NCI-H2227 (cell line): Measurements from ENCODE around the gene SYNDIG1.

Experiments used
- DNase-seq: peaks from one replicate; lab custom pipeline; 2025; ENCODE audit not compliant: unreplicated experiment; lab: John Stamatoyannopoulos, UW

The SYNDIG1 gene

DNA sequence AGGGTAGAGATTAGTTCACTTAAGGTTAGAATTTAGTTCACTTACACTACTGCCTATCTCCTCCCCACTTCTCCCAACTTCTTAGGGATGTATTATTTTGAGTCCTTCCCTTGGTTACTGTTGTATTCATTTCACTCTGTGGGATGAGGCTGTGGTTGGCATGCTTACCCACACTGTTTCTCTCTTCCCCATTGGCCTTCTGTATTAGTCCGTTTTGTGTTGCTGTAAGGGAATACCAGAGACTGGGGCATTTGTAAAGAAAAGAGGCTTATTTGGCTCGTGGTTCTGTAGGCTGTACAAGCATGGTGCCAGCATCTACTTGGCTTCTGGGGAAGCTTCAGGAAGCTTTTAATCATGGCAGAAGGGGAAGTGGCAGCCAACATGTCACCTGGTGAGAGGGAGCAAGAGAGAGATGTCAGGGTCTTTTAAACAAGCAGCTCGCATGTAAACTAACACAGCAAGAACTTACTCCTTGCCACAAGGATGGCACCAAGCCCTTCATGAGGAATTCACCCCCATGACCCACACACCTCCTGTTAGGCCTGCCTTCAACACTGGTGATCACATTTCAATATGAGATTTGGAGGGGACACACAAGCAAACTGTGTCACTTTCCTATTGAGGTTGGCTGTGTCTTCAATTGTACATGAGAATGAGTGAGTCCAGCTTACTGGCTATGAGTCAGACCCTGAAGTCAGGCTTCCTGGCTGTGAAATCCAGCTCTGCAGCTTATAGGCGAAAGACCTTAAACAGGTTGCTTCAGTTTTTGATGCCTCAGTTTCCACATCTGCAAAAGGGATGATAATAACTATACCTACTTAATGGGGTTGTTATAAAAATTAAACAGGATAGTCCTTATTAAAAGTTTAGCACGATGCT, 53.3 kb downstream of the SYNDIG1 start:
- no peak for DNase-seq

DNA sequence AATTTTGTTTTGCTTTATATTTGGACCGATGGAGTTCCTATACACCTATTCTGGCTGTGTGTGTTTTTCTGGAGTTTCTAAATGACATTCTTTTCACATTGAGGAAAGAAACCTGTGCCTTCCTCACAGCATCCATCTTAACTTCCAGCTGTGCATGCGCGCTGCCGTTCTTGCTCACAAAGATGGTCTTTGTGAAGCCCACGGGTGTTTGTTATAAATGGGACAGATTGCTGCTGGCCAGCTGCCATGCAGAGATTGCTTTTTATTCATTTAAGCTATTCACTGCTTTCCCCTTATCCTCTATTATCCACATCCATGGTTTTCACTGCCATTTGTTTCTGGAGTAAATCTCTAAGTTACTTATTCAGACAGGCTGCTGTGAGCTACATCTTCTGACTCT, 54.2 kb downstream of the SYNDIG1 start:
- no peak for DNase-seq

DNA sequence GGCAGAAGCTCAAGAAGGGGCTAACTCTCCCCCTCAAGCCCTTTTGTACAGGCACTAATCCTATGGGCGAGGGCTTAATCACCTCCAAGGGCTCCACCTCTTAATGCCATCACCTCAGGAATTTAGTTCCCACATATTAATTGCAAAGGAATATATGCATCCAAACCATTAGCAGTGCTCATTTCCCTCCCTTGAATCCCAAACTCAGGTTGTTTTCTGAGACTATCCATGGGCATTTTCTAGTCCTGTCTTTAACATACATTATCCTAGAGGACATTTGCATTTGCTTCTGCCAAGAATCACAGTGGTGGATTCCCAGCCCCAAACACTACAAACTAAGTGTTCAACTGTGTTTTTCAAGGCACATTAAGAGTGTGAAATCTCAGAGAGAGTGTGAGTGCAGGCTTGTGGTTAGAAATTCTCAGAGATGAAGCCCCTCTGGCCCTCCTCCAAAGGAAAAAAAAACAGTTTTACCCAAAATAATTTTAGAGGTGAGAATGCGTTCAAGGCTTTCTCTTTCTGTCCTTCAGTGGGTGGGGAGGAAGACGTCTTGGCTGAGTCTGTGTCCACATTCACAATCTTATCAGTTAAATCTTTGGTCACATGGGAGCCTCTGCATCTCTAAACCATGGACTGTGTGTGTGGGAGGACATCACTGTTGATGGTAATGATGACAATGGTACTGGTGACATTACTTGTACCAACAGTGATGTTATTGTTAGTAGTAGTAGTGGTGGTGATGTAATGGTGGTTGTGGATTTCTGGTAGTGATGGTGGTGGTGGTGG, 59.3 kb downstream of the SYNDIG1 start:
- no peak for DNase-seq

DNA sequence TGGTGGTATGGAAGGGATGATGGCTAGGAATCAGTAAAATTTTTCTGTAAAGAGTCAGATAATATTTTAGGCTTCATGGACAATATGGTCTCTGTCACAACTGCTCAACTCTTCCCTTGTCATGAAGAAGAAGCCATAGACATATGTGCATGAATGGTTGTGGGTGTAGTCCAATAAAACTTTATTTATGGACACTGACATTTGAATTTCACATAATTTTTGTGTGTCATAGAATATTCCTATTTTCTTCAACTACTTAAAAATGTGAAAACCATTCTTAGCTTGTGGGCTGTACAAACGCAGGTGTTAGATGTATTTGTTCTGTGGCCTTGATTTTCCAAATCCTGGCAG, 59.9 kb downstream of the SYNDIG1 start:
- no peak for DNase-seq

DNA sequence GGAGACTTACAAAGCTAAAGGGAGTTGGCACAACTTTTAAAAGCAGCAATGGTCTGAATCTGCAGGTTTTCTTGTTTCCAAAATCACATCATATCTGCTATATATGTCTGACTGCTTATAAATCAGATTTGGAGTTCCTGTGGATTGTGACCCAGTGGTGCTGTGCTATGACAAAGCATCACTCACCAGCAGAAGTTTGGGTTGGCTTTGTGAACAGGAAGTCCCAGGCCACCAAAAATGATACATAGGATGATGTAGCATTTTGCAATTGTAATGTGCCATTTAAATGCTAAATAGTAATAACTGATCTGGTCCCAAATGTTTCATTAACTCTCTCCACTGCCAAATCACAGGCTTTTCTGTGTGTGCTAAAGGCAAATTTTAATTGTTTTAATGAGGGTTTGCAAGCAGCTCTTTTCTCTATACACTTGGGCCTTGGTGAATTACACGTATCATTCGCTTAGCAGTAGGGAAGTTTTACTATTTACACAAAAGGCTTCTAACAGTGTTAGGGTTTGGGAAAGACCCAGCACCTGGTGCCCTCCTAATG, 60.8 kb downstream of the SYNDIG1 start:
- DNase-seq = no peak

DNA sequence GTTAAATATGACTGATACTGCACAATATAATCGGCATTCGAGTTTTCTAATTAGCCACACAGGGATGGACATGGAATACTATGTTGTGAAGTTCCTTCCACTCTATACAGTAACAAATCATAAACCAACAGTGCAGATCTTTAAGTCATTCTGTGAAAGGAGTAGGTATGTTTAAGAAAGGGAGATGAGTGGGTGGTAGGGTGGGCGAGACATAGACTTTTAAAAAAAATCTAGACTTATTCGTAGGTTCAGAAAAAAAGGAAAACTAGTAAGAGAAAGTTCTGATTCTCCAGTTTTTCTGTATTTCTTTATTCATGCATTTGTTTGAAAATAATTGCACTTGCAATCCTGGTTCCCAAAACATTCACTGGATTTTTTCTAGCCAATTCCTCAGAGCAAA, 61.8 kb downstream of the SYNDIG1 start:
- no peak for DNase-seq

DNA sequence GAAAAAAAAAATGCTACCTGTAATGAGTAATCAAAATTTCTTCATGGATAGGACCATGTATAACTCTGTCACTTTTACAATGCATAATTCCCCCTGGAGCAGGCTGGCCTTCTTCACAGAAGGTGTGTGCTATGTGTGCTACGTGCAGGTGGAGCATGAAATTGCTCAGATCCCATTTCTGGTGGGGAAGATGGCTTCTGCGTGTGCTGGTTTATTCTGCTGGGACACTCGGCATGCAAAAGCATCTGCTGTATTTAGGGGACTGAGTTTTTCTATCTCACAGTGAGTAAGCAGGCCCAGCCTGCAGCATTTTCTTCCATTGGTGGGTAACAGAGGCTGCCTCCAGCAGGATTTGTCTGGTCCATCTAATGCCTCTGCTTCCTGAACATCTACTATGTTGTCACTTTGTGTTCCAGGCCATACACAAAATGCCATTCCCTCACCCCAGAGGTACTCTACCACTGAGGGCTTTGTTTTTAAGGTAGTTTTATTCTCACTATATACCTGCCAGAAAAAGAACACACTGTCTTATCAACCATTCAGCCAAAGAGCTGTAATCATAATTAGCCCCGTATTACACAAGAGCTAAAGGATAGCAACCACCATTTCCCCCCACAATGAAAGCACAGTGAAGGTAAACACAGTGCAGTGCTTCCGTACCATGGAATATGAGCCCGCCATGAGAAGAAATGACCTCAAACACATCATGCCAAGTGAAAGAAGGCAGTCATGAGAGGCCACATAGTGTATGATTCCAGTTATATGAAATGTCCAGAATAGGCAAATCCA, 62.4 kb downstream of the SYNDIG1 start:
- DNase-seq = no peak

DNA sequence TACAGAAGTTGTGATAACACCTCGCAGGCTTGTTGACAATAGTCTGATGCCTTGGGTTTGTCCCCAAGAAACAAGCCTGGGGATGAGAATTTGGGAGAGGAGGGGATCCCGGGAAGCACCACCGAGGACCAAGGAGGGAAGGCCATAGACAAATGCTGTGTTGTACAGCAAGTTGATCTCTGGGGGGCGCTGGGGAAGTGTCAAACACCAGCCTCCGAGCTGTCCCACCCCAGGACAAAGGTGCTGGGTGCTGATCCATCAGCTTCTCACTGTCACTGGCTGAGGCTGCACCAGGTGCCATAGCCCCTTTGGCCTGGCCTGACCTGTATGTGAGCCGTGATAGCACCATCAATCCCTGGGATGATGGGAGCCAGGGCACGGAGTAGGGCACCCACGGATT, 64.0 kb downstream of the SYNDIG1 start:
- DNase-seq = no peak

DNA sequence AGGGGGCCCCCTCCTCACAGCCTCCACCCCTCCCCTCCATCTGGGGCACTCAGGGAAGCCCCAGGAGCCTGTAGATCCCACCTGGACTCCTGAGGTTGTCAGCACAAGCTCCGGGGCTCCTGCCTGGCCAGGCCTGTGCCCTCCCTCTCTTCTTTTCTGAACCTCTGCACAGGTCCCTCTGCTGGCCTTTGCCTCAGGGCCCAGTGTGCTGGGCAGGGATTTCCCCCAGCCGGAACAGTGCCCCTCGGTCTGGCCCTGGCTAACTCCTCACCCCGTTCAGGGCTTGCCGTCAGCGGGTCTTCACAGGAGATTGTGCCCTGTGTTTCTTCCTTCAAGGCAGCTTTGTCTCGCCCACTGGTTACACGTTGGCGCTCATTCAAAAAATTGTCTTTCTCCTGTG, 64.9 kb downstream of the SYNDIG1 start:
- no peak for DNase-seq

DNA sequence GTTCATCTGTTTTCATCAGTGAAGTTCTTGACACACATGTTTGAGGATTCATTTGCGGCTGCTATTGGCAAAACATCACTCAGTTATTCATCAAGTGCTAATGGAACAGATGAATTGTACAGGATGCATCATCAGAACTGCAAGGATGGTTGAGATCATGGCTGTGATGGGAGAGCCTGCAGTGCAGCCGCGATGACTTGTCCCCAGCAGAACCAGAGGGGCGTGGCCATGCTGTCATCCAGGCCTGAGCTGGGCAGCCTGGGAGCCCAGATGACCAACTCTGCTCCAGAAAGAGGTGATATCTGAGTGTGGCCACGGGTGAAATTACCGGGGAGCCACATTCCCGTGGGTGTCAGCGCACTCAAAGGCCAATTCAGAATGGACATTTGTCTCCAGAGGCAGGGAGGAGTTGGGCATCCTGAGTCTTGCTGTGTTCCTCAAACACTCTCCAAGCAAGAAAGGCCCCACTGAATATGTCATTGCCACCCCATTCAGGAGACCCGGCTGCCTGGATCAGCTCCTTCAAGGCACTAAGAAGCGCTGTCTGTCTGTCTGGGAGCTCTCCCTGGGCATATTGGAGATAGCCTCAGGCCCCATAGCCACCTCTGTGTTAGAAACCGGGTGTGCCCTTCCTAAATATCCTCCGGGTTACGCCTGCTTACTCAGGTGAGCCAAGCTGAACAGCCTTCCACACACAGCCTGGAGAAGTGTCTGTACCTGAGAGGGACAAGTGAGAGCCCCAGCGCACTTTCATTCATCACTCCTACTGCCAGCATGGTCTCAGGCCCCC, 66.7 kb downstream of the SYNDIG1 start:
- DNase-seq = no peak

DNA sequence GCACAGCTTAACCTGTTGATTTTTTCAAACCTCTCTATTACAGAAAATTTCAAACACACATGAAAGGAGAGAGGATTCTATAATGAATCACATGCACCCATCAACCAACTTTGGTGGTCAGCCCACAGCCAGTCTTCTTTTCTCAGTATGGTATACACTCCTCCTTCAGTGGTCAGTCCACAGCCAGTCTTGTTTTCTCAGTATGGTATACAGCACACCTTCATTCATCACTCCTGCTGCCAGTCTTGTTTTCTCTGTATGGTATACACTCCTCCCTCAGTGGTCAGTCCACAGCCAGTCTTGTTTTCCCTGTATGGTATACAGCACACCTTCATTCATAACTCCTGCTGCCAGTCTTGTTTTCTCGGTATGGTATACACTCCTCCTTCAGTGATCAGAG, 67.8 kb downstream of the SYNDIG1 start:
- no peak for DNase-seq

DNA sequence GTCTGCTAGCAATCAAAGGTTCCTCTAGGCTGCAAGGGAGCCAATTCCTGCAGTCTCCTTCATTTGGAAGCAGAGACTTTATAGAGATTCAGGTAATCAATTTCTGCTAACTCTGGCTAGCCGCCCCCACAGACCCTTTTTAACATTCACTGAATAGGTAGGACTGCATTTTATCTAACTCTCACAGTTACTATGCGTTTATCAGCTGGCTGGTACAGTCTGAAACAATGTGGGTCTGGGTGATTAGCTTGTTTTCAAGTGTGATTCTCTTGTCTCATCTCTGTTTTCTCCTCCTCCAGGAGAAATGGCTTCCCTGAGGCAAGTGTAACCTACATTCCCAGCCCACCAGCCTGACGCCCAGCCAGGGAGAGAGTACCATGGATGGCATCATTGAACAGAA, 73.3 kb downstream of the SYNDIG1 start:
- no peak for DNase-seq

DNA sequence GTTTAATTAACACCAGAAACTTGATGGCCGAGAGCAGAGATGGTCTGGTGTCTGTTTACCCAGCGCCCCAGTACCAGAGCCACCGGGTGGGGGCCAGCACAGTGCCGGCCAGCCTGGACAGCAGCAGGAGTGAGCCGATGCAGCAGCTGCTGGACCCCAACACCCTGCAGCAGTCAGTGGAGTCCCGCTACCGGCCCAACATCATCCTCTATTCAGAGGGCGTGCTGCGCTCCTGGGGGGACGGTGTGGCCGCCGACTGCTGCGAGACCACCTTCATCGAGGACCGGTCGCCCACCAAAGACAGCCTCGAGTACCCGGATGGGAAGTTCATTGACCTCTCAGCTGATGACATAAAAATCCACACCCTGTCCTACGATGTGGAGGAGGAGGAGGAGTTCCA, 73.7 kb downstream of the SYNDIG1 start:
- DNase-seq = no peak

DNA sequence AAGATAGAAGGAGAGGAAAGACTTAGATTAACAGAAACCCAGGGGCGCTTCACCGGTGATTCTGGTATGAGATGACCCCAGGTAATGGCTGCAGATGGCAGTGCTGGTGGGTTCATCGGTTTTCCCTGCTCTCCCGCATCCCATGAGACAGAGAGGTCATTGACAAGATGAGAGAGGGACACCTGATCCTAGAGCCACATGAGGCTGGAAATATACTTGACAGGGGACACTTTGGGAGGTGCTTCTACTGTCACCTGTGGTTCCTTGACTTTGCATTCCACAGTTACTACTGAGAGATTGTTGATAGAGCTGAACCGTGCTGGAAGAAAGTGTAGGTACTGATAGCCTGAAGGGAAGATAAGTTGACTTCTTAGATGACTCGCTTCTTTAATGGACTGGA, 74.3 kb downstream of the SYNDIG1 start:
- DNase-seq = no peak

DNA sequence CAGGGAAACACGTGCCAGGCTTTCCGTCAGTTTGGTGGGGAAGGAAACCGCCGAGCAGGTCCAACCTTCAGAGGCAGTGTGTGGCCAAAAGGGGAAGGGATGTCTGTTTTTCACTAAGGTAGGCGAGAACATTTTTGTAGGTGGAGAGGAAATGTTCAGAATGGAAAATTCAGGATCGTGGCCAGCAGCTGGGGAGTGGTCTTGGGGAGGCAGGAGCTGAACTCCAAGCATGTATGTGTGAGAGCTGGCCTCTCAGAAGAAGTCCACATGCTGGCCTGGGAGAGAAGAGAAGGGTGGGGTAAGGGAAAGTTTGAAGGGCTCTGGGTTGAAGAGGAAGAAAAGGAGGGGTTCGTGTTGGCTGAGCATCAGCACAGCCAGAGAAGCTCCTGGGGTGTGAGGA, 74.9 kb downstream of the SYNDIG1 start:
- no peak for DNase-seq

DNA sequence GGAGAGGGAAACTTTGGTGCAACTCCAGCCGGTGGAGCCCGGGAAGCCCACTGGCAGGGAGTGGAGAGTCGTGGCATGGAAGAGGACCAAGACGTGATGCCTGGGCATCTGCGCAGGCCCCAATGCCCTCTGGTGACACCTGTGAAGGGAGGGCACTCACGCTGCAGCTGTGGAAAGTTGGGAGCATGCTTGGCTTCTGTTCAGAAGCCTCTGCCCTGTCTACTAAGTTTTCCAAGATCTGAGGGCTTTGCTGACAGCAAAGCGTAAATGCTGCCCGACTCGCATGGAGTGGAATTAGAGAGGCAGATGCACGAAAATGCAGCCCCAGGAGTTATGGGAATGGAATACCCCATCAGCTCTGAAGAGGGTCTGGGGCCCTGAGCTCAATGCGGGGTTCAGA, 75.7 kb downstream of the SYNDIG1 start:
- no peak for DNase-seq

DNA sequence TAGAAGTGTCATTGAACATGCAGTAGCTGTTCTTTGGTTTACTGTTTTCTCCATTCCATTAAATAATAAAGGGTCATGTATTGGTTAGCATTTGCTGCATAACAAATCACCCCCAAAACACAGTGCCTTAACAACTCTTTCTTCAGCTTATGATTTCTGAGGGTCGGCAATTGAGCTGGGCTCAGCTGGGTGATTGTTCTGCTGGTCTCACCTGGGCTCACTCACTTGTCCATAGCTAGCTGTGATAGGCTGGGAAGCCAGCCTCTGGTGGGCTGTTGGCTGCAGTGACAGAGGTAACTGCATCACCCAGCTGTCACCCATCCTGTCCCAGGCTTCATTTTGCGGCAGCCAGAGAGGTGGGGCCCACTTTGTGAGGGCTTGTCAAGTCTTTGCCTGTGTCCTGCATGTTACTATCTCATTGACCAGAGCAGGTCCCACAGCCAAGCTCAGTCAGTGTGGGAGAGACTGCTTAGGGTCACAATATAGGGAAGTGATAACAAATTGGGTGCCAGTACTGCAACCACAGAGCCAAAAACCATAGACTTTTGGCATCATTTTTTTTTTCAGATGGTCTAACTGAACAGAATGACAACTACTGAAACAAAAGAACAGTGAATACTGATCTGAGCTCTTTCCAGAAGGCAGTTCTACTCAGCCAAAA, 76.9 kb downstream of the SYNDIG1 start:
- no peak for DNase-seq

DNA sequence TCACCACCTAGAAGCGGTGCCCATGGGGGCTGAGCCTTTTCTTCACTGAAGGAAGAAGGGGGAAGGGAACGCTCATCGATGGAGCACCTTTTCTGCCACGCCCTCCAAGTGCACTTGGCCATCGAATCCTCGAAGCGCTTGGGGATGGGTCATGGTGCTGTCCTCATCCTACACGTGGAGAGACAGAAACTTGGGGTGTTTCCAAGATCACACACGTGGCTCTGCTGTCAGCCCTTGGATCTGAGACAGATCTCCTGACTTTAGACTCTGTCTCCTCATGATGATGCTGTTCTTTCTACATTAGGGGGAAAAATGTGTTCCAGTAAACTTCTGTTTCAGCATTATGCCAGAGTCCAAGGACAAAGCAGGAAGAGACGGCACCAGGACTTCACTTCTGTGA, 78.5 kb downstream of the SYNDIG1 start:
- no peak for DNase-seq

DNA sequence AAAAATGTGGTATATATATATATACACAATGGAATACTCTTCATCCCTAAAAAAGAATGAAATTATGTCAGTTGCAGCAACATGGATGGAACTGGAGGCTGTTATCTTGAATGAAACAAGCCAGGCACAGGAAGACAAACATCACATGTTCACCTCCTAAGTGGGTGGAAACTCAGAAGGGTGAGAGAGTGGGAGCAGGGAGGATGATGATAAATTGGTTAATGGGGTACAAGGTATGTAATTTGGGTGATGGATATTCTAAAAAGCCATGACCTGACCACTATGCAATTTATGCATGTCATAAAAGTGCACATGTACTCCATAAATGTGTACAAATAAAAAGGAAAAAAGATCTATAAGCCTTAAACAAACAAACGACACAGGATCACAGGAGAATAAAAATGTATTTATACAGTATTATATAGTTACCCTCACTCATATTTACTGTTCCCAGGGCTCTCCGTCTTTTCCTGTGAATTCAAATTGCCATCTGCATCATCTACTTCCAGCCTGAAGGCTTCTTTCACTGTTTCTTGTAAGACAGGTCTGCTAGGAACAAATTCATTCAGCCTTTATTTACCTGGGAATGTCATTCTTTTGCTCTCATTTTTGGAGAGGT, 89.8 kb downstream of the SYNDIG1 start:
- DNase-seq = no peak
